CD4-positive, alpha-beta memory T cell (primary cell): ENCODE results near the gene ANGEL1. TPM values are rescaled to one million over a fixed set of nuclear protein-coding genes. Genes with fewer than 3 reads are reported as not detected.

Experiments
- CTCF ChIA-PET: fragments of 350-600 bp; sonication (Branson Sonifier 250); formaldehyde crosslinking; loops from one replicate; lab custom pipeline; 2021; ENCODE audit warnings: inconsistent platforms; ENCODE audit not compliant: partially characterized antibody; lab: Charles Lee
- POLR2A ChIA-PET: fragments of 350-600 bp; sonication (Branson Sonifier 250); formaldehyde crosslinking; loops from one replicate; lab custom pipeline; 2021; ENCODE audit not compliant: partially characterized antibody; lab: Charles Lee
- DNase-seq, 5 donors: peaks; one replicate each; pipeline versions ENCODE4 v3.0.0 to v3.0.0-alpha.2; 2020 to 2022; ENCODE audit warnings: mixed read lengths in 1 of 5
- H3K27ac ChIP-seq: one replicate; pipeline ENCODE4 v1.7.0; 2013; ENCODE audit warnings: low read depth, low read length
- H3K27me3 ChIP-seq: 2 replicates; pipeline ENCODE4 v1.7.0; 2013; ENCODE audit warnings: mild to moderate bottlenecking, low read length, moderate library complexity; ENCODE audit not compliant: insufficient read depth
- H3K36me3 ChIP-seq: 2 replicates; pipeline ENCODE4 v1.7.0; 2013; ENCODE audit warnings: mild to moderate bottlenecking, low read length, moderate library complexity; ENCODE audit not compliant: insufficient read depth
- H3K4me1 ChIP-seq: 2 replicates; pipeline ENCODE4 v1.7.0; 2013; ENCODE audit warnings: mild to moderate bottlenecking, low read length, moderate library complexity; ENCODE audit not compliant: insufficient read depth
- H3K4me3 ChIP-seq, 2 donors: one replicate each; pipeline ENCODE4 v1.7.0; 2013; ENCODE audit warnings: low read length in 2 of 2, mild to moderate bottlenecking in 1 of 2
- H3K9me3 ChIP-seq, 2 donors: one replicate each; pipeline ENCODE4 v1.7.0; 2013; ENCODE audit warnings: low read length in 2 of 2, control low read depth in 1 of 2; ENCODE audit not compliant: control insufficient read depth in 1 of 2
- H3K27ac Mint-ChIP-seq, 7 donors: one replicate each; pipeline ENCODE4 v1.8.0; 2020 to 2021; ENCODE audit warnings: mixed read lengths in 7 of 7, mild to moderate bottlenecking in 6 of 7, inconsistent platforms in 3 of 7, moderate library complexity in 3 of 7
- H3K27me3 Mint-ChIP-seq, 2 donors: one replicate each; pipeline ENCODE4 v1.8.0; 2020 to 2021; ENCODE audit warnings: mixed read lengths in 2 of 2
- H3K36me3 Mint-ChIP-seq, 2 donors: one replicate each; pipeline ENCODE4 v1.8.0; 2020 to 2021; ENCODE audit warnings: mixed read lengths in 2 of 2, inconsistent platforms in 1 of 2, mild to moderate bottlenecking in 1 of 2
- H3K4me1 Mint-ChIP-seq, 4 donors: one replicate each; pipeline ENCODE4 v1.8.0; 2020 to 2021; ENCODE audit warnings: mixed read lengths in 4 of 4, mild to moderate bottlenecking in 1 of 4
- H3K4me3 Mint-ChIP-seq, 8 donors: one replicate each; pipeline ENCODE4 v1.8.0; 2020 to 2021; ENCODE audit warnings: mixed read lengths in 8 of 8, mild to moderate bottlenecking in 7 of 8, moderate library complexity in 6 of 8, inconsistent platforms in 3 of 8
- H3K9me3 Mint-ChIP-seq, 8 donors: one replicate each; pipeline ENCODE4 v1.8.0; 2020 to 2021; ENCODE audit warnings: mixed read lengths in 8 of 8, mild to moderate bottlenecking in 5 of 8, inconsistent platforms in 3 of 8, moderate library complexity in 1 of 8
- intact Hi-C: fragments of 100-400 bp; cut with micrococcal nuclease; formaldehyde crosslinking; loops from one replicate; pipeline ENCODE4 v1.15.1; 2023
- polyA plus RNA-seq, 2 donors: library from polyadenylated mRNA; unstranded; fragments of 300-500 nt; fragmentation: Illumina TruSeq; gene quantifications; one replicate each; pipeline ENCODE4 v1.2.3, GENCODE V29; 2021
- total RNA-seq, 2 experiments: library from RNA; stranded (reverse); gene quantifications; one replicate each; pipeline ENCODE4 v1.2.3, GENCODE V29; 2021

ANGEL1 gene
- total and polyA plus RNA-seq, 4 experiments from 2014 or later, result 17.9 to 32.0 (median 27.0) TPM

DNA sequence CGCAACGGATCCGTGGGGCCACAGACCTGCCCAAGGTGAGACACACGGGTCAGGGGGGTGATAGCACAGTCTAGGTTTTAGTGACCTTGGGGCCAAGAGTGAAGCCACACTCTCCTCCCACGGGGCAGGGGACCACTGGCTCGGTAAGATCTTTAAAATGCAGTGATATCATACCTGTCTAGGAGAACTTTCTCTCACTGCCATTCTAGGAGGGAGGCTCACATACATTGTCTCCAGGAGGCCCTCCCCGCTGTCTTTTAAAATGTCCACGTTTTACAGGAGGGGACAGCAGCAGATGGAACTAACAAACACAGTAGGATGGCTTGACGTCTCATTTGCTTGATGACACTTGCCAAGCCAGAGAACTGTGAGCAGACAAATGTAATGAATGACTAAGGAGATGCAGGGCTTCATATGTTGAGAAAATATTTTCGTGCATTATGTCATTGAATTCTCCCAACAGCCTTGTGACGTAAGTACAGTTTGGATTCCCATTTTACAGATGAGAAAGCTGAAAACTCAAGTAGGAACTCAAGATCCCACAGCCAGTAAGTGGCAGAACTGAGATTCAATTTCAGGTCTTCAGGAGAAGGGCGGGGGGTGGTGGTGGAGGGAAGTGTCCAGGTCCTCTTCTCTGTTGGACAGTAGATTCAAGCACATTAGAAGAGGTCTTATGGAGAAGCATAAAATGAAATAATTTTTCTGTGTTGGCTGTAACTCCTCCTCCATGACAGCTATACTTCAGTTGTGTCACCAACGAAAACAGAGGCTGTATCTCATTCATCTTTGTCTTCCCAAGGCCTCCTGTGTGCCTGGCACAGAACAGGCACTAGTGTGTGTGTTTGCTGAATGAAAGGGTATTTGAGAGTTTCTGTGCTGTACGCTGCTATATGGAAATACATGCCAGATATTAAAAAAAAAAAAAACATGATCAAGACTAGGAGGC is 49.3 kb downstream of the ANGEL1 start:
- Histone ChIP-seq H3K4me3 (no peak overlapping the region), H3K9me3 (no peaks in the 10 kb centered on the region), H3K27ac (no peak overlapping the region), H3K4me1 (peaks cover 34% of the 10 kb centered on the region), H3K27me3 (no peaks in the 10 kb centered on the region), H3K36me3 (no peaks in the 10 kb centered on the region)
- Mint-ChIP-seq H3K4me3 (peak overlapping the region; percentile 17 to 82 (median 56)), H3K4me1 (peaks cover 10 to 59% (median 21%) of the 10 kb centered on the region in 4 donors), H3K36me3 (no peaks in the 10 kb centered on the region), H3K27me3 (peaks cover 4 to 12% of the 10 kb centered on the region in 2 donors), H3K27ac (peak overlapping the region in 6 of 7 donors; percentile 0 to 94 (median 66)), H3K9me3 (no peaks in the 10 kb centered on the region)
- CTCF ChIA-PET, result interaction anchor here (0.6 kb wide), 1 partner anchor 55 kb away, joined by 3 read pairs; no protein-coding TSS in a partner anchor
- intact Hi-C loops, result no loop called here
- POLR2A ChIA-PET, result no interaction called here
- DNase-seq, result no peak

DNA sequence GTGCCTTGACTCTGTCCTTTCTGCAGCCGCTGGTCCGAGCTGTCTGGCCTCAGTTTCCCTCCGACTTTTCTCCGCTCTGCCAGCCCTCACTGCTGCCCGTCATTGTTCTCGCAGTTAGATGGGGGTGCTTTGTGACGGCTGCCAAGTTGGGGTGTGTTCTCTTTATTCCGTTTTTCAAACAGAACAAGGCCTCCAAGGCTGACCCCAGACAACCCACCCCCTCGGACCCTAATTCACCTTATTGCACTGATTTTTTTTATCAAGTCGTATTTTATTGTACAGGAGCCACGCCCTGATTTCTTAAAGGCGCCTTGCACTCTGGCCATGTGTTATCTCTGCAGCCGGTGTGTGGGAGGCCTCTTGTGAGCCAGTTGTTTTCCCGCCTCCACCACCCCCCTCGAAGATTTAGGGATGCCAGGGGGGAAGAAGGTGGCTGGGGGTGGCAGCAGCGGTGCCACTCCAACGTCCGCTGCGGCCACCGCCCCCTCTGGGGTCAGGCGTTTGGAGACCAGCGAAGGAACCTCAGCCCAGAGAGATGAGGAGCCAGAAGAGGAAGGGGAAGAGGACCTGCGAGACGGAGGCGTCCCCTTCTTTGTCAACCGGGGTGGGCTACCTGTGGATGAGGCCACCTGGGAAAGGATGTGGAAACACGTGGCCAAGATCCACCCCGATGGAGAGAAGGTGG is 50.1 kb downstream of the ANGEL1 start:
- POLR2A ChIA-PET, result interaction anchor here (1.8 kb wide), 1 partner anchor 53 kb away, joined by 4 read pairs; no protein-coding TSS in a partner anchor
- Histone ChIP-seq H3K27me3 (no peaks in the 10 kb centered on the region), H3K4me3 (peak overlapping the region in 1 of 2 donors; percentile 69), H3K9me3 (no peaks in the 10 kb centered on the region), H3K4me1 (peaks cover 25% of the 10 kb centered on the region), H3K27ac (no peak overlapping the region), H3K36me3 (no peaks in the 10 kb centered on the region)
- H3K27me3 Mint-ChIP-seq, result peaks cover 8 to 18% of the 10 kb centered on the region in 2 donors
- H3K27ac Mint-ChIP-seq, result peak overlapping the region in 6 of 7 donors; percentile 45 to 94 (median 84)
- CTCF ChIA-PET, result interaction anchor here (1.6 kb wide), 1 partner anchor 308 kb away, joined by 3 read pairs; no protein-coding TSS in a partner anchor
- no peaks in the 10 kb centered on the region for H3K9me3 Mint-ChIP-seq
- intact Hi-C loops, result loop anchor here (1.0 kb wide), 1 partner anchor 28 kb away; no protein-coding TSS in a partner anchor
- peak overlapping the region; percentile 77 to 92 (median 86) for H3K4me3 Mint-ChIP-seq
- DNase-seq, result no peak
- H3K4me1 Mint-ChIP-seq, result peaks cover 4 to 50% (median 15%) of the 10 kb centered on the region in 4 donors
- no peaks in the 10 kb centered on the region for H3K36me3 Mint-ChIP-seq

DNA sequence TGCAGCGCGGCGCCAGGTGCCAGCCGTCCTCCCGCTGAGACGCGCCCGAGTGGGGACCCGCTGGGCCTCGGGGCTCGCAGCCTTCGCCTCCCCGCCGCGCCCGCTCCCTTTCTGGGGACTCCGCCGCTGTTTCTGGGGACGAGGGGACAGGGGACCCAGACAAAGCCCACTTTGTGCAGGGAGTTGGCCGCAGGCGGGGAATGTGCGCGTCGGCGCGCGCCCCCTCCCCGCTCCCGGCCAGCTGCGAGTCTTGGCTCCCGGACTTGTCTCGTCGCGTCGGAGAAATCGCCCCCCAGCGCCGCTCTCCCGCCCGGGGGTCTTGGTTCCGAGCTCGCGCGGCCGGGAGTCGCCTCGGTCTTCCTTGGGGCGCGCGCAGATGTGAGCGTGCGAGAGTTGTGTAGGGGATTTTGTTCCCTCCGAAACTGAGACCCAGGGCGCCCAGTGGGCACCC is 50.7 kb downstream of the ANGEL1 start:
- intact Hi-C loops, result loop anchor here (1.0 to 2.0 kb wide), 2 partner anchors 28 to 51 kb away; partner anchors contain the start of gene ANGEL1
- Histone ChIP-seq H3K36me3 (no peaks in the 10 kb centered on the region), H3K27me3 (no peaks in the 10 kb centered on the region), H3K4me3 (peak overlapping the region in 1 of 2 donors; percentile 69), H3K27ac (no peak overlapping the region), H3K9me3 (no peaks in the 10 kb centered on the region), H3K4me1 (peaks cover 22% of the 10 kb centered on the region)
- peaks cover 8 to 18% of the 10 kb centered on the region in 2 donors for H3K27me3 Mint-ChIP-seq
- ChIA-PET CTCF (interaction anchor here (1.6 kb wide), 1 partner anchor 308 kb away, joined by 3 read pairs; no protein-coding TSS in a partner anchor), POLR2A (interaction anchor here (1.0 to 2.1 kb wide), 5 partner anchors 15 to 53 kb away, joined by 3 to 9 read pairs (median 4); partner anchors contain the start of gene ANGEL1)
- peak overlapping the region in 5 of 7 donors; percentile 82 to 94 (median 86) for H3K27ac Mint-ChIP-seq
- peaks cover 4 to 49% (median 15%) of the 10 kb centered on the region in 4 donors for H3K4me1 Mint-ChIP-seq
- peak in 1 of 5 donors; percentile 39 for DNase-seq
- H3K4me3 Mint-ChIP-seq, result peak overlapping the region; percentile 77 to 92 (median 86)
- H3K36me3 Mint-ChIP-seq, result no peaks in the 10 kb centered on the region
- no peaks in the 10 kb centered on the region for H3K9me3 Mint-ChIP-seq

DNA sequence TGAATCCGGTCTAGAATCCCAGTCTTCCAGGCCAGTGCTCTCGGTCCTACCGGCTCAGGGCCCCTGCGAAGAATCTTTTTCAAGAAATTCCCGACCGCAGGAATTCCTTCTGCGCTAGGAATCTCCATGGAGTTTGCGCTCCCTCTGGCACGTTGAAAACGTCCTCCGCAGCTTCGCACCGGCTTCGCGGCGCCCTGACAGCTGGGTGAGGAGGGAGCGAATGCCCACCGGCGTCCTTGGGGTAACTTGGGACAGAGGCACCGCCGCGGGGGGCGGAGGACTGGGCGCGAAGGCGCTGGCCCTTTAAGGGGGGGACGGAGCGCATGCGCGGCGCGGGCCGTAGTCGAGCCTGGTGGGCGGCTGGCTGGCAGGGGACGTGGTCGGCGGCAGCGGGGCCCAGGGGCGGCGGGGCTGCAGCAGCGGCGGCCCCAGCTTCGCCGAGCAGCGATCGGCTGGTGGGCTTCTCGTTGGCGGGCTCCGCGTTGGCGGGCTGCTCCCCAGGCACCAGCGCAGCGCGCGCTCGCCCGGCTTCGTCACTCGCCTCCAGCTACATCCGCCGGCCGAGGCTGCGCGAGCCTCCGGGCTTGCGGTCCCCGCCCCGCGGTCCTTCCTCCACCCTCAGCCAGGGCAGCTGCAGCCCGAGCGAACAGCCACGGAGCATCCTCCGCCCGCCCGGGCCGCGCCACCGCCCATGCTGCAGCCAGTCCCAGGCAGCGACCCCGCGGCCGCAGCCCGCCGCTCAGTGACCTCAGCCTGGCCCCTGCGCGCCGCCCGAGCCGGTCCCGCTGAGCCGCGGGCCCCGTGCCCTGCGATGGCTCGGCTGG is 51.3 kb downstream of the ANGEL1 start, which contains the start of gene VASH1:
TSS of gene VASH1 (plus strand) at position 333 of the 824 bp plus-strand sequence. CDS start 1,354 bp downstream, outside the sequence.
- intact Hi-C loops, result loop anchor here (2.0 kb wide), 1 partner anchor 51 kb away; the partner anchor contains the start of gene ANGEL1
- Mint-ChIP-seq H3K27me3 (peaks cover 13 to 18% of the 10 kb centered on the region in 2 donors), H3K27ac (peak within 1 kb of the TSS in 5 of 7 donors; percentile 82 to 94 (median 86)), H3K36me3 (no peaks in the 10 kb centered on the region), H3K4me1 (peaks cover 4 to 48% (median 15%) of the 10 kb centered on the region in 4 donors), H3K9me3 (no peaks in the 10 kb centered on the region), H3K4me3 (peak within 1 kb of the TSS; percentile 78 to 92 (median 86))
- Histone ChIP-seq H3K4me3 (peak within 1 kb of the TSS; percentile 29 to 69), H3K27me3 (no peaks in the 10 kb centered on the region), H3K27ac (no peak within 1 kb of the TSS), H3K4me1 (peaks cover 22% of the 10 kb centered on the region), H3K36me3 (no peaks in the 10 kb centered on the region), H3K9me3 (no peaks in the 10 kb centered on the region)
- ChIA-PET CTCF (interaction anchor here (0.6 to 2.8 kb wide), 4 partner anchors 24 to 309 kb away, joined by 3 to 13 read pairs (median 3); no protein-coding TSS in a partner anchor), POLR2A (interaction anchor here (0.8 to 2.1 kb wide), 6 partner anchors 15 to 551 kb away, joined by 3 to 9 read pairs (median 4); partner anchors contain the start of gene ANGEL1)
- DNase-seq, result peak; percentile 14 to 67 (median 57)

DNA sequence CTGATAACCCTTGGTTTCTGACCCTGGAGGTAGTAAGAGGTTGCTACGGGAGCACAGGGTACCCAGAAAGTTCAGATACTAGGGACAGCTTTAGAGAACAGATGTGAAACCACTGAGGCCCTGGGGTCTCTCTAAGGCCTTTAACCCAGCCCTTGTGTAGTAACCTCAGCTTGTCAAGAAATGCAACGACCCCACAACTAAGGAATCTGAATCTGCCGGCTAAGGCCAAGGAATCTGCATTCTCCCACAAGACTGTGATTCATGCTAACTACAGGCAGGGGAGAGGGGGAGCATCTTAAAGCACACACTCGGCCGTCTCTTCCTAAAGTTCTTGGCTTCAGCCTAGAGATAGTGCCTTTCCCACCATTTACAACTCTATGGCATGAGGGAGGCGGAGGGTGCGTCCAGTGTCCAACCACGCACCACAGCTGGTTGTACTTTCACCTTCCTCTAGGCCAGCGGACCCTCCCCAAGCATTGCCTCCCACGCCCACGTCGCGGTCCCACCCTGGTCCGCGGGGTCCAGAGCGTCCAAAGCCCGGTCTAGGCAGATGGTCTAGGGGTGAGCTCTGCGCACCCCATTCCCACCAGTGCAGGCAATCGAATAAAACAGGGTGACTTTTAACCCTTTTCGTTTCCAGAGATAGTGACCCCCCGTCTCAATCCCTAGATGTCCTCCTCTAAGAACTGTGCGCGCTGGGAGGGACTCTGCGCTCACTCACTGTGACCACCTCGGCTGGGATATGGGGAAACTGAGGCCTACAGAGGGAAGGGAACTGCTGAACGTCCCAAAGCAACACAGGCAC is 52.1 kb downstream of the ANGEL1 start:
- Histone ChIP-seq H3K4me1 (peaks cover 22% of the 10 kb centered on the region), H3K27ac (no peak overlapping the region), H3K27me3 (no peaks in the 10 kb centered on the region), H3K36me3 (no peaks in the 10 kb centered on the region), H3K9me3 (no peaks in the 10 kb centered on the region), H3K4me3 (peak overlapping the region; percentile 29 to 69)
- ChIA-PET POLR2A (interaction anchor here (0.8 to 2.1 kb wide), 6 partner anchors 8 to 551 kb away, joined by 3 to 9 read pairs (median 4); partner anchors contain the start of gene ANGEL1), CTCF (interaction anchor here (0.6 to 2.8 kb wide), 4 partner anchors 25 to 145 kb away, joined by 3 to 13 read pairs (median 4); no protein-coding TSS in a partner anchor)
- Mint-ChIP-seq H3K4me1 (peaks cover 4 to 41% (median 15%) of the 10 kb centered on the region in 4 donors), H3K27ac (peak overlapping the region in 4 of 7 donors; percentile 30 to 80 (median 65)), H3K36me3 (no peaks in the 10 kb centered on the region), H3K27me3 (peaks cover 14 to 18% of the 10 kb centered on the region in 2 donors), H3K4me3 (peak overlapping the region; percentile 26 to 85 (median 78)), H3K9me3 (no peaks in the 10 kb centered on the region)
- DNase-seq, result no peak
- intact Hi-C loops, result loop anchor here (2.0 kb wide), 1 partner anchor 52 kb away; the partner anchor contains the start of gene ANGEL1
